SK-N-SH (cell line): ENCODE data around the gene TMPRSS12. TPM values are rescaled to one million over a fixed set of nuclear protein-coding genes. Genes with fewer than 3 reads are reported as not detected.

ENCODE experiments used
- CTCF ChIA-PET: fragments of 300-600, 350-600 bp; formaldehyde crosslinking; extraction: SDS; loops from one replicate; lab custom pipeline; 2021; lab: Yijun Ruan, JAX
- POLR2A ChIA-PET: fragments of 350-600 bp; sonication (Branson Sonifier 250); formaldehyde crosslinking; extraction: SDS; loops from one replicate; lab custom pipeline; 2020; ENCODE audit warnings: antibody characterized with exemption, inconsistent platforms; lab: Yijun Ruan, JAX
- DNase-seq: peaks from one replicate; pipeline ENCODE4 v3.0.0; 2012
- H2AFZ ChIP-seq: fragments of 200-600 bp; sonication (generic); 2 replicates; pipeline ENCODE4 v1.8.1; 2016; ENCODE audit warnings: antibody characterized with exemption, mild to moderate bottlenecking, low read depth
- H3F3A ChIP-seq: fragments of 200-600 bp; sonication (generic); replicated peaks from 2 replicates; pipeline ENCODE3; 2016; ENCODE audit warnings: antibody characterized with exemption, mild to moderate bottlenecking; ENCODE audit not compliant: insufficient read depth
- H3K27ac ChIP-seq, 2 experiments: fragments of 200-500 bp in 1 of 2; fragments of 200-600 bp in 1 of 2; sonication (Bioruptor generic) in 1 of 2; sonication (generic), shearing (Covaris generic) in 1 of 2; 2 replicates each; pipeline versions ENCODE4 v1.5.1 to v1.6.1; 2014 to 2016; ENCODE audit warnings: low read depth in 2 of 2, inconsistent platforms in 1 of 2, low read length in 1 of 2, mild to moderate bottlenecking in 1 of 2, mixed read lengths in 1 of 2
- H3K27me3 ChIP-seq: fragments of 200-600 bp; sonication (generic), shearing (Covaris generic); 2 replicates; pipeline ENCODE4 v1.6.1; 2016; ENCODE audit warnings: mixed run types; ENCODE audit not compliant: insufficient read depth
- H3K36me3 ChIP-seq, 2 experiments: fragments of 200-500 bp in 1 of 2; fragments of 200-600 bp in 1 of 2; sonication (Bioruptor generic) in 1 of 2; sonication (generic) in 1 of 2; replicated peaks in 1 of 2; 2 replicates each; pipeline versions ENCODE3 to v1.5.1; 2014 to 2016; ENCODE audit warnings: low read length in 1 of 2, mild to moderate bottlenecking in 1 of 2; ENCODE audit not compliant: insufficient read depth in 2 of 2, control insufficient read depth in 1 of 2
- H3K4me1 ChIP-seq, 2 experiments: fragments of 200-500 bp in 1 of 2; fragments of 200-600 bp in 1 of 2; sonication (Bioruptor generic) in 1 of 2; sonication (generic), shearing (Covaris generic) in 1 of 2; 2 replicates each; pipeline versions ENCODE4 v1.5.1 to v1.6.1; 2014 to 2016; ENCODE audit warnings: low read depth in 1 of 2, low read length in 1 of 2, mixed run types in 1 of 2; ENCODE audit not compliant: insufficient read depth in 2 of 2, control insufficient read depth in 1 of 2
- H3K4me2 ChIP-seq: fragments of 200-600 bp; sonication (generic), shearing (Covaris generic); 2 replicates; pipeline ENCODE4 v1.6.1; 2017; ENCODE audit warnings: mixed run types
- H3K4me3 ChIP-seq, 2 experiments: fragments of 200-500 bp in 1 of 2; fragments of 200-600 bp in 1 of 2; sonication (Bioruptor generic) in 1 of 2; sonication (generic), shearing (Covaris generic) in 1 of 2; 2 replicates each; pipeline versions ENCODE4 v1.5.1 to v1.8.1; 2014 to 2016; ENCODE audit warnings: low read depth in 2 of 2, inconsistent platforms in 1 of 2, low read length in 1 of 2, mild to moderate bottlenecking in 1 of 2, mixed read lengths in 1 of 2, moderate library complexity in 1 of 2
- H3K79me2 ChIP-seq: fragments of 200-600 bp; sonication (generic); 2 replicates; pipeline ENCODE4 v1.8.1; 2017; ENCODE audit warnings: mild to moderate bottlenecking; ENCODE audit not compliant: insufficient read depth
- H3K9ac ChIP-seq: fragments of 200-600 bp; sonication (generic); 2 replicates; pipeline ENCODE4 v1.6.1; 2017; ENCODE audit warnings: mixed run types
- H3K9me2 ChIP-seq: fragments of 200-600 bp; sonication (generic); 2 replicates; pipeline ENCODE4 v1.6.1; 2017; ENCODE audit warnings: mixed run types
- H3K9me3 ChIP-seq: fragments of 200-600 bp; sonication (generic); 2 replicates; pipeline ENCODE4 v1.6.1; 2017; ENCODE audit warnings: mixed run types, mild to moderate bottlenecking, moderate library complexity
- H4K20me1 ChIP-seq: fragments of 200-600 bp; sonication (generic); 2 replicates; pipeline ENCODE4 v1.6.1; 2017; ENCODE audit warnings: mild to moderate bottlenecking, mixed run types; ENCODE audit not compliant: insufficient read depth
- CHD2 ChIP-seq: fragments of 150-350 bp; IDR thresholded peaks from 2 replicates; pipeline ENCODE4 v1.6.1; 2018; ENCODE audit warnings: low read length; ENCODE audit not compliant: partially characterized antibody
- ELF1 ChIP-seq: IDR thresholded peaks from 2 replicates; pipeline ENCODE4 v1.4.0; 2012
- EP300 ChIP-seq, 2 experiments: IDR thresholded peaks; 2 replicates each; pipeline versions ENCODE4 v1.4.0 to v1.6.1; 2012; ENCODE audit warnings: borderline replicate concordance in 1 of 2, low read depth in 1 of 2, low read length in 1 of 2
- EZH2phosphoT487 ChIP-seq: fragments of 200-600 bp; sonication (generic); IDR thresholded peaks from 2 replicates; pipeline ENCODE4 v1.6.1; 2017; ENCODE audit warnings: low read depth, mixed run types, mild to moderate bottlenecking, antibody characterized with exemption, moderate library complexity, borderline replicate concordance
- FOXJ3 ChIP-seq: sonication (generic); formaldehyde crosslinking; IDR thresholded peaks from 2 replicates; pipeline ENCODE4 v1.5.1; 2020; ENCODE audit warnings: mild to moderate bottlenecking, missing genetic modification reagents
- GABPA ChIP-seq: IDR thresholded peaks from 2 replicates; pipeline ENCODE4 v1.4.0; 2012; ENCODE audit warnings: low read depth, mild to moderate bottlenecking
- GATA2 ChIP-seq: sonication (generic); formaldehyde crosslinking; IDR thresholded peaks from 2 replicates; pipeline ENCODE4 v1.5.0; 2020; ENCODE audit warnings: mild to moderate bottlenecking, missing genetic modification reagents
- JUND ChIP-seq: IDR thresholded peaks from 2 replicates; pipeline ENCODE4 v1.4.0; 2012
- MAX ChIP-seq: IDR thresholded peaks from 2 replicates; pipeline ENCODE4 v1.4.0; 2012; ENCODE audit warnings: low read depth
- MXI1 ChIP-seq: IDR thresholded peaks from 2 replicates; pipeline ENCODE4 v1.6.1; 2012; ENCODE audit warnings: mild to moderate bottlenecking, low read depth, low read length, improper control_type of control experiment
- NFIC ChIP-seq: IDR thresholded peaks from 2 replicates; pipeline ENCODE4 v1.4.0; 2012; ENCODE audit warnings: borderline replicate concordance
- PBX3 ChIP-seq: IDR thresholded peaks from 2 replicates; pipeline ENCODE4; 2012
- RCOR1 ChIP-seq: fragments of 150-350 bp; IDR thresholded peaks from 2 replicates; pipeline ENCODE4 v1.6.1; 2017; ENCODE audit warnings: antibody characterized with exemption, low read length
- SIN3A ChIP-seq: IDR thresholded peaks from 2 replicates; pipeline ENCODE4 v1.6.1; 2012; ENCODE audit warnings: low read depth, mild to moderate bottlenecking, low read length, moderate library complexity, borderline replicate concordance
- SMC3 ChIP-seq: IDR thresholded peaks from 2 replicates; pipeline ENCODE4 v1.6.1; 2012; ENCODE audit warnings: low read depth, low read length, improper control_type of control experiment
- TCF12 ChIP-seq: IDR thresholded peaks from 2 replicates; pipeline ENCODE4 v1.4.0; 2012
- TEAD4 ChIP-seq: IDR thresholded peaks from 2 replicates; pipeline ENCODE4 v1.4.0; 2012; ENCODE audit warnings: mild to moderate bottlenecking, borderline replicate concordance; ENCODE audit not compliant: insufficient read depth
- USF2 ChIP-seq: fragments of 150-350 bp; IDR thresholded peaks from 2 replicates; pipeline ENCODE4 v1.6.1; 2017; ENCODE audit warnings: antibody characterized with exemption, low read length, low read depth, borderline replicate concordance
- ZBTB33 ChIP-seq: IDR thresholded peaks from 2 replicates; pipeline ENCODE4 v1.4.0; 2012; ENCODE audit warnings: low read depth, borderline replicate concordance
- WGBS: methylation state at CpG from one replicate; pipeline ENCODE4 v1.1.6; 2017; ENCODE audit warnings: low lambda C conversion rate; 5-methylcytosine and 5-hydroxymethylcytosine counted together
- polyA plus RNA-seq, 3 experiments: library from polyadenylated mRNA; depleted of rRNA; stranded (reverse); fragments of >200 nt; gene quantifications; 2 replicates each; pipeline ENCODE4 v1.2.3, GENCODE V29; 2012
- TF ChIP-seq, protein P1 (sequence below): IDR thresholded peaks from 2 replicates; pipeline ENCODE4 v1.4.0; 2012; ENCODE audit warnings: low read depth, borderline replicate concordance

Gene TMPRSS12
- polyA plus RNA-seq, 1 of the 3 experiments (the other 2 are of a cell fraction): not detected

- 11% methylated on average over 4 of the region's 4 CpGs for WGBS
- Histone ChIP-seq H3K9ac (peak overlapping the region; percentile 49; the same call in 1 of the 2 replicates), H3F3A (peaks cover 3% of the 10 kb centered on the region), H3K9me3 (no peaks in the 10 kb centered on the region), H3K4me2 (peak overlapping the region; percentile 81), H4K20me1 (no peaks in the 10 kb centered on the region), H3K27ac (peak overlapping the region; percentile 71 to 96; a peak in 3 of 4 replicates), H3K27me3 (no peaks in the 10 kb centered on the region), H2AFZ (peak overlapping the region; percentile 96), H3K9me2 (no peaks in the 10 kb centered on the region), H3K79me2 (no peaks in the 10 kb centered on the region), H3K36me3 (no peaks in the 10 kb centered on the region), H3K4me3 (peak overlapping the region; percentile 59 to 60), H3K4me1 (peaks cover 11 to 31% of the 10 kb centered on the region in 2 experiments)
- DNase-seq: no peak
- ChIA-PET POLR2A (no interaction called here), CTCF (interaction anchor here (2.6 kb wide), 1 partner anchor 62 kb away, joined by 17 read pairs; no protein-coding TSS in a partner anchor)
- TF ChIP-seq GATA2 (CRISPR knock-in tag) (no peak), MAX (no peak), TEAD4 (no peak), JUND (no peak), SIN3A (no peak), ZBTB33 (no peak)
These were observed 81.4 kb downstream of the TMPRSS12 start for GRCh38 chr12:50924131-50924438.

- Histone ChIP-seq H3K27me3 (no peaks in the 10 kb centered on the region), H3K79me2 (no peaks in the 10 kb centered on the region), H3K4me2 (peak overlapping the region; percentile 81), H4K20me1 (no peaks in the 10 kb centered on the region), H2AFZ (peak overlapping the region; percentile 96), H3K9ac (peak overlapping the region; percentile 49; the same call in 1 of the 2 replicates), H3K9me2 (no peaks in the 10 kb centered on the region), H3K36me3 (no peaks in the 10 kb centered on the region), H3K4me1 (peaks cover 11 to 31% of the 10 kb centered on the region in 2 experiments), H3K9me3 (no peaks in the 10 kb centered on the region), H3K4me3 (peak overlapping the region; percentile 59 to 60), H3F3A (peaks cover 3% of the 10 kb centered on the region), H3K27ac (peak overlapping the region; percentile 71 to 96; a peak in 3 of 4 replicates)
- DNase-seq: peak; percentile 65
- ChIA-PET POLR2A (interaction anchor here (0.8 kb wide), 1 partner anchor 161 kb away, joined by 3 read pairs; no protein-coding TSS in a partner anchor), CTCF (interaction anchor here (0.9 to 2.6 kb wide), 4 partner anchors 43 to 160 kb away, joined by 3 to 17 read pairs (median 5); no protein-coding TSS in a partner anchor)
- 7% methylated on average over 13 of the region's 13 CpGs for WGBS
- TF ChIP-seq EZH2phosphoT487: no peak
- peak; percentile 88 for TF ChIP-seq NFIC
- no peak for TF ChIP-seq ELF1
- no peak for TF ChIP-seq USF2
- peak; percentile 56; the same call in 1 of the 2 replicates for TF ChIP-seq MXI1
- TF ChIP-seq CHD2: no peak
- no peak for TF ChIP-seq SIN3A
- TF ChIP-seq EP300 (IDR thresholded peaks at IDR 0.05; ENCODE audit: borderline replicate concordance in 1 of 2, low read depth in 1 of 2, low read length in 1 of 2): peak in 1 of 2 experiments; percentile 40; a peak in 2 of 4 replicates
- TF ChIP-seq GABPA: no peak
- peak; percentile 20 for TF ChIP-seq MAX
- TF ChIP-seq, protein P1, sequence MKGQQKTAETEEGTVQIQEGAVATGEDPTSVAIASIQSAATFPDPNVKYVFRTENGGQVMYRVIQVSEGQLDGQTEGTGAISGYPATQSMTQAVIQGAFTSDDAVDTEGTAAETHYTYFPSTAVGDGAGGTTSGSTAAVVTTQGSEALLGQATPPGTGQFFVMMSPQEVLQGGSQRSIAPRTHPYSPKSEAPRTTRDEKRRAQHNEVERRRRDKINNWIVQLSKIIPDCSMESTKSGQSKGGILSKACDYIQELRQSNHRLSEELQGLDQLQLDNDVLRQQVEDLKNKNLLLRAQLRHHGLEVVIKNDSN: no peak
- TF ChIP-seq TEAD4: no peak
- TF ChIP-seq TCF12: peak; percentile 33
- TF ChIP-seq JUND: no peak
- TF ChIP-seq RCOR1: peak; percentile 33; the same call in 1 of the 2 replicates
- TF ChIP-seq SMC3: no peak
- TF ChIP-seq PBX3: no peak
- no peak for TF ChIP-seq FOXJ3 (CRISPR knock-in tag)
These were observed 82.0 kb downstream of the TMPRSS12 start for GRCh38 chr12:50924439-50925341.
